Naive thymus-derived CD8-positive, alpha-beta T cell (primary cell): Measurements from ENCODE around the gene BGLAP. TPM values are rescaled to one million over a fixed set of nuclear protein-coding genes. Genes with fewer than 3 reads are reported as not detected.
A peak's percentile ranks its signal among the peaks of the same experiment; 100 is the strongest.
"Not testable (repeated sequence)": the region's sequence is repeated elsewhere in the genome, so short reads cannot be mapped to it uniquely, and the experiment has no call there.

ENCODE experiments used
- ATAC-seq, 2 donors: fragments of 150-1000 bp; cut with Tn5 transposase in 1 of 2; sonication (Bioruptor Pico), chemical (Tn5 transposase) in 1 of 2; 1 replicate in 1 of 2; 2 replicates in 1 of 2; pipeline ENCODE4 v1.10.0; 2021; ENCODE audit warnings: mild to moderate bottlenecking in 2 of 2, moderate library complexity in 2 of 2
- POLR2A ChIA-PET: fragments of 350-600 bp; sonication (Branson Sonifier 250); formaldehyde crosslinking; loops from one replicate; lab custom pipeline; 2021; ENCODE audit warnings: antibody characterized with exemption; lab: Charles Lee
- DNase-seq, 10 donors: peaks; one replicate each; pipeline versions ENCODE4 v3.0.0 to v3.0.0-alpha.2; 2020 to 2022
- H3K27ac Mint-ChIP-seq, 10 donors: one replicate each; pipeline ENCODE4 v1.8.0; 2020 to 2022; ENCODE audit warnings: mild to moderate bottlenecking in 10 of 10, mixed read lengths in 10 of 10, moderate library complexity in 4 of 10, inconsistent platforms in 1 of 10
- H3K27me3 Mint-ChIP-seq, 5 donors: one replicate each; pipeline ENCODE4 v1.8.0; 2021 to 2022; ENCODE audit warnings: mixed read lengths in 5 of 5
- H3K36me3 Mint-ChIP-seq, 3 donors: one replicate each; pipeline ENCODE4 v1.8.0; 2020 to 2022; ENCODE audit warnings: mixed read lengths in 3 of 3, mild to moderate bottlenecking in 2 of 3, inconsistent platforms in 1 of 3
- H3K4me1 Mint-ChIP-seq, 4 donors: one replicate each; pipeline ENCODE4 v1.8.0; 2021 to 2022; ENCODE audit warnings: mixed read lengths in 4 of 4
- H3K4me3 Mint-ChIP-seq, 10 donors: one replicate each; pipeline ENCODE4 v1.8.0; 2020 to 2022; ENCODE audit warnings: mild to moderate bottlenecking in 10 of 10, mixed read lengths in 10 of 10, moderate library complexity in 6 of 10, inconsistent platforms in 1 of 10
- H3K9me3 Mint-ChIP-seq, 9 donors: one replicate each; pipeline ENCODE4 v1.8.0; 2020 to 2022; ENCODE audit warnings: mixed read lengths in 9 of 9, mild to moderate bottlenecking in 3 of 9, inconsistent platforms in 1 of 9, moderate library complexity in 1 of 9
- polyA plus RNA-seq, 3 donors: library from polyadenylated mRNA; unstranded; fragments of 300-500 nt; fragmentation: Illumina TruSeq; gene quantifications; one replicate each; pipeline ENCODE4 v1.2.3, GENCODE V29; 2021
- total RNA-seq, 8 experiments: library from RNA in 2 of 8; stranded (reverse) in 2 of 8; gene quantifications; one replicate each; pipeline ENCODE4 v1.2.3 and lab custom pipeline; 2021 to 2026

Gene BGLAP
- total and polyA plus RNA-seq, 5 experiments from 2014 or later: 0.26 to 7.8 (median 6.5) TPM; not detected in 2

GRCh38 chr1:156212833-156213643, 28.9 kb upstream of the BGLAP start, which contains the start of gene PMF1:
PMF1 (plus strand) TSS chr1:156213007; CDS start chr1:156213016, 9 bp downstream.
- Mint-ChIP-seq H3K27ac (peak within 1 kb of the TSS; percentile 96 to 100 (median 100)), H3K9me3 (no peaks in the 10 kb centered on the region), H3K36me3 (peaks cover 0 to 30% (median 3%) of the 10 kb centered on the region in 3 donors), H3K4me3 (peak within 1 kb of the TSS; percentile 94 to 98 (median 96)), H3K27me3 (no peaks in the 10 kb centered on the region), H3K4me1 (peaks cover 17 to 48% (median 40%) of the 10 kb centered on the region in 4 donors)
- POLR2A ChIA-PET: interaction anchor here (0.7 to 2.6 kb wide), 24 partner anchors 9 to 1018 kb away, joined by 3 to 48 read pairs (median 4); partner anchors contain the start of genes CCT3, ISG20L2, LMNA and METTL25B
- ATAC-seq (peak; percentile 97), DNase-seq (peak; percentile 92 to 97 (median 94))

DNA sequence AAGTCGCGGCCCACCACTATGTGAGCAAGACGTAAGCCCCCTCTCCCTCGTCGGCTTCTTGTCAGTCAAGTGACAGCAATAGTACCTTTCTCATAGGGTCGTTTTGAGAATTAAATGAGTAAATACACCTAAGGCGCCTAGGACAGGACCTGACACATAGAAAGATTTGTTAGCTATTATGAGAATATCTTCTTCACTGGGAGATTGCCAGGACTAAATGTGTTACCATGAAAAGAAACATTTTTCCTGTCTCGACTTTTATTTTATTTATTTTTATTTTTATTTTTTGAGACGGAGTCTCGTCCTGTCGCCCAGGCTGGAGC, 28.4 kb upstream of the BGLAP start:
- peaks cover 18 to 54% (median 43%) of the 10 kb centered on the region in 4 donors for H3K4me1 Mint-ChIP-seq
- no peak for ATAC-seq

GRCh38 chr1:156214024-156214748, 27.8 kb upstream of the BGLAP start:
- Mint-ChIP-seq H3K27me3 (no peaks in the 10 kb centered on the region), H3K4me1 (peaks cover 17 to 55% (median 45%) of the 10 kb centered on the region in 4 donors), H3K4me3 (peak overlapping the region; percentile 54 to 96 (median 83)), H3K27ac (peak overlapping the region; percentile 80 to 99 (median 92)), H3K36me3 (peaks cover 0 to 24% (median under 1%) of the 10 kb centered on the region in 3 donors), H3K9me3 (no peaks in the 10 kb centered on the region)
- no peak for ATAC-seq
- POLR2A ChIA-PET: interaction anchor here (0.8 to 2.6 kb wide), 6 partner anchors 11 to 287 kb away, joined by 3 to 48 read pairs (median 10); partner anchors contain the start of gene SLC25A44
- DNase-seq: no peak

More for the DNA sequence above, 28.4 kb upstream of the BGLAP start:
- H3K9me3 Mint-ChIP-seq: no peaks in the 10 kb centered on the region
- peak overlapping the region; percentile 94 to 98 (median 96) for H3K4me3 Mint-ChIP-seq
- peaks cover 0 to 28% (median under 1%) of the 10 kb centered on the region in 3 donors for H3K36me3 Mint-ChIP-seq
- POLR2A ChIA-PET: interaction anchor here (0.8 to 2.6 kb wide), 17 partner anchors 8 to 515 kb away, joined by 3 to 48 read pairs (median 5); partner anchors contain the start of genes ISG20L2, LMNA, METTL25B and SLC25A44
- no peaks in the 10 kb centered on the region for H3K27me3 Mint-ChIP-seq
- no peak for DNase-seq
- peak overlapping the region; percentile 96 to 100 (median 100) for H3K27ac Mint-ChIP-seq

DNA sequence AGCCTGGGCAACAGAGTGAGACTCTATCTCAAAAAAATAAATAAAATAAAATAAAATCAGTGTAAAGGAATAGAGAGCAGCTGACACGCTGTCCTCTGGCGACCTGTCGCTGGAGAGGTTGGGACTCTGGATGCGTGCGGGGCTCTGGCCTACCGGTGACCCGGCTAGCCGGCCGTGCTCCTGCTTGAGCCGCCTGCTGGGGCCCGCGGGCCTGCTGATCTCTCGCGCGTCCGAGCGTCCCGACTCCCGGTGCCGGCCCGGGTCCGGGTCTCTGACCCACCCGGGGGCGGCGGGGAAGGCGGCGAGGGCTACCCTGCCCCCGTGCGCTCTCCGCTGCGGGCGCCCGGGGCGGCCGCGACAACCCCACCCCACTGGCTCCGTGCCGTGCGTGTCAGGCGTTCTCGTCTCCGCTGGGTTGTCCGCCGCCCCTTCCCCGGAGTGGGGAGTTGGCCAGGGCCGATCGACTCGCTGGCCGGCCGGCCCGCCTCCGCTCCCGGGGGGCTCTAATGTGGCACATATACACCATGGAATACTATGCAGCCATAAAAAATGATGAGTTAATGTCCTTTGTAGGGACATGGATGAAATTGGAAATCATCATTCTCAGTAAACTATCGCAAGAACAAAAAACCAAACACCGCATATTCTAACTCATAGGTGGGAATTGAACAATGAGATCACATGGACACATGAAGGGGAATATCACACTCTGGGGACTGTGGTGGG, 25.5 kb upstream of the BGLAP start:
- Mint-ChIP-seq H3K36me3 (peaks cover 6 to 29% (median 8%) of the 10 kb centered on the region in 3 donors), H3K4me1 (peaks cover 23 to 66% (median 54%) of the 10 kb centered on the region in 4 donors), H3K27ac (peak overlapping the region in 2 of 10 donors; percentile 24 to 48)
- POLR2A ChIA-PET, DNase-seq, H3K4me3 Mint-ChIP-seq, H3K27me3 Mint-ChIP-seq, H3K9me3 Mint-ChIP-seq, ATAC-seq: not testable (repeated sequence)

GRCh38 chr1:156217871-156218270, 24.1 kb upstream of the BGLAP start:
- DNase-seq (peak in 2 of 10 donors; percentile 13 to 24), ATAC-seq (no peak)
- POLR2A ChIA-PET: no interaction called here
- Mint-ChIP-seq H3K9me3 (no peaks in the 10 kb centered on the region), H3K4me3 (peak overlapping the region in 9 of 10 donors; percentile 26 to 80 (median 45)), H3K36me3 (peaks cover 6 to 42% (median 14%) of the 10 kb centered on the region in 3 donors), H3K4me1 (peaks cover 24 to 64% (median 49%) of the 10 kb centered on the region in 4 donors), H3K27ac (peak overlapping the region; percentile 7 to 96 (median 72)), H3K27me3 (no peaks in the 10 kb centered on the region)

DNA sequence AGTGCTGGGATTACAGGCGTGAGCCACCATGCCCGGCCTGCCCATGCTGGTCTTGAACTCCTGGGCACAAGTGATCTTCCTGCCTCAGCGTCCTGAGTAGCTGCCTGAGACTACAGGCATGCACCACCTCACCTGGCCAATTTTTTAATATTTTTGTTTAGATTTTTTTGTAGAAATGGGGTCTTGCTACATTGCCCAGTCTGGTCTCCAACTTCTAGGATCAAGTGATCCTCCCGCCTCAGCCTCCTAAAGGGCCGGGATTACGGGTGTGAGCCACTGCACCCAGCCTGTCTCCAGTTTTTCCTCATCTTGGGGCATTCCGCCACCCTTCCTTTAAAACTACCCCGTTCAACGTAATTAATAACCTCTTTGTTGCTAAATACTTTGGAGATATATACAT, 21.8 kb upstream of the BGLAP start:
- ATAC-seq: no peak
- Mint-ChIP-seq H3K4me3 (no peak overlapping the region), H3K36me3 (peaks cover 11 to 52% (median 17%) of the 10 kb centered on the region in 3 donors), H3K27ac (peak overlapping the region in 1 of 10 donors; percentile 58), H3K4me1 (peaks cover 25 to 48% (median 35%) of the 10 kb centered on the region in 4 donors), H3K27me3 (no peaks in the 10 kb centered on the region), H3K9me3 (no peaks in the 10 kb centered on the region)
- POLR2A ChIA-PET: no interaction called here
- no peak for DNase-seq

DNA sequence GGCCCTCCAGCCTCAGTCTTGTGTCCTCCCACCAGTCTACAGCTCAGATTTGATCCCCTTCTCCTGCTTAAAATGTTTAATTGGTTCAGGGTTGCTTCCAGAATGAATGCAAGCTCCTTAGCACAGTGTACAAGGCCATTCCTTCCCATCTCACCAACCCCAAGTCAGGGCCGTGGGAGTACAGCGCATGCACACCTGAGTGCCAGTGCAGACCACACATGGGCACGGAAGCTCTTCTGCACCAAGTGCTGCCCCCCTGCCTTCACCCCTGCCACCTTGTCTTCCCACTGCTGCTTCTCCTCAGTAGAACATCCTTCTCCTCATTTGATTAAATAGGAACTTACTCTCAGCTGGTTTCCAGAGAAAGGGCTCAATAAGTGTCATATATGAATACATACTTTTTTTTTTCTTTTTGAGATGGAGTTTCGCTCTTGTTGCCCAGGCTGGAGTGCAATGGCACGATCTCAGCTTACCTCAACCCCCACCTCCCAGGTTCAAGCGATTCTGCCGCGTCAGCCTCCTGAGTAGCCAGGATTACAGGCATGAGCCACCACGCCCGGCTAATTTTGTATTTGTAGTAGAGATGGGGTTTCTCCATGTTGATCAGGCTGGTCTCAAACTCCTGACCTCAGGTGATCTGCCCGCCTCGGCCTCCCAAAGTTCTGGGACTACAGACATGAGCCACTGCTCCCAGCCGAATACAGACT, 19.8 kb upstream of the BGLAP start:
- Mint-ChIP-seq H3K9me3 (no peaks in the 10 kb centered on the region), H3K4me1 (peaks cover 28 to 45% (median 39%) of the 10 kb centered on the region in 4 donors), H3K36me3 (peaks cover 11 to 62% (median 20%) of the 10 kb centered on the region in 3 donors), H3K27me3 (no peaks in the 10 kb centered on the region), H3K4me3 (no peak overlapping the region), H3K27ac (peak overlapping the region in 7 of 10 donors; percentile 7 to 76 (median 44))
- ATAC-seq (no peak), DNase-seq (no peak)
- POLR2A ChIA-PET: interaction anchor here (1.4 kb wide), 1 partner anchor 9 kb away, joined by 3 read pairs; the partner anchor contains the start of gene PMF1

DNA sequence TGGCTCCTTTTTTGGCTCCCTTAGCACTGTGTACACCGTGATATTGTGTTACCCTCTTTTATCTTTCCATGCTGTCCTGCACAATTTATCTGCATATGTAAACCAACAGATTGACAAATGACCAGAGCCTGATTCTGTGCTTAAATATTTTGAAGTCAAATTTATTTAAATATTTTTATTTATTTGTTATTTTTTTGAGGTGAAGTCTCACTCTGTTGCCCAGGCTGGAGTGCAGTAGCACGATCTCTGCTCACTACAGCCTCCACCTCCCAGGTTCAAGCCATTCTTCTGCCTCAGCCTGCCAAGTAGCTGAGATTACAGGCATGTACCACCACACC, 16.3 kb upstream of the BGLAP start:
- H3K27ac Mint-ChIP-seq: peak overlapping the region in 8 of 10 donors; percentile 1 to 80 (median 42)
- no peak overlapping the region for H3K4me3 Mint-ChIP-seq
- POLR2A ChIA-PET: interaction anchor here (0.7 to 2.6 kb wide), 4 partner anchors 12 to 80 kb away, joined by 3 to 14 read pairs (median 10); partner anchors contain the start of gene PMF1

DNA sequence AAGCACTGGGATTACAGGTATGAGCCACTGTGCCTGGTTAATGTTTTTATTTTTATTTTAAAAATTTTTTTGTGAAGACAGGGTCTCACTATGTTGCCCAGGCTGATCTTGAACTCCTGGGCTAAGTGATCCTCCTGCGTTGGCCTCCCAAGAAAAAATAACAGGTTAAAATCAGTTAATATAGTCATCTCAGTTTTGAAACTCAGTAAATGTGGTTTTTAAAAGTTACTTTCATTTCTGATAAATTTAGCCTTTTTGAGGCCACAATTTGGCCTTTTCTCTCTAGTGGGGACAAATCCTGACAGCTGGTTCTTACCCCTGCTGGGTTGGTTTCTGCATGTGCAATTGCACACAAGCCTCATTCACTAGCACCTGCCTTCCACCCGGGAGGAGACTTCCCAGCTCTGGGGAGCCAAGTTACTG, 15.9 kb upstream of the BGLAP start:
- ATAC-seq: no peak
- no peak for DNase-seq
- Mint-ChIP-seq H3K9me3 (no peaks in the 10 kb centered on the region), H3K4me1 (peaks cover 17 to 23% (median 20%) of the 10 kb centered on the region in 4 donors), H3K27me3 (no peaks in the 10 kb centered on the region), H3K27ac (peak overlapping the region in 1 of 10 donors; percentile 23), H3K4me3 (peak overlapping the region in 1 of 10 donors; percentile 29), H3K36me3 (peaks cover 8 to 70% (median 22%) of the 10 kb centered on the region in 3 donors)
- POLR2A ChIA-PET: interaction anchor here (1.7 to 2.6 kb wide), 2 partner anchors 13 to 33 kb away, joined by 11 to 14 read pairs; partner anchors contain the start of gene PMF1

More for the DNA sequence above, 16.3 kb upstream of the BGLAP start:
- no peak for ATAC-seq
- no peak for DNase-seq
- Mint-ChIP-seq H3K27me3 (no peaks in the 10 kb centered on the region), H3K4me1 (peaks cover 20 to 26% (median 23%) of the 10 kb centered on the region in 4 donors), H3K36me3 (peaks cover 11 to 73% (median 25%) of the 10 kb centered on the region in 3 donors), H3K9me3 (no peaks in the 10 kb centered on the region)

- Mint-ChIP-seq H3K4me1 (peaks cover 11 to 20% (median 17%) of the 10 kb centered on the region in 4 donors), H3K27me3 (no peaks in the 10 kb centered on the region), H3K36me3 (peaks cover 5 to 67% (median 19%) of the 10 kb centered on the region in 3 donors), H3K27ac (peak overlapping the region in 3 of 10 donors; percentile 23 to 49 (median 43)), H3K4me3 (no peak overlapping the region), H3K9me3 (no peaks in the 10 kb centered on the region)
- DNase-seq: no peak
- POLR2A ChIA-PET: interaction anchor here (2.6 kb wide), 1 partner anchor 13 kb away, joined by 14 read pairs; the partner anchor contains the start of gene PMF1
- ATAC-seq: no peak
Measured at GRCh38 chr1:156226782-156227181, 15.2 kb upstream of the BGLAP start.

GRCh38 chr1:156228501-156228900, 13.5 kb upstream of the BGLAP start:
- DNase-seq (no peak), ATAC-seq (no peak)
- POLR2A ChIA-PET: interaction anchor here (0.7 kb wide), 1 partner anchor 136 kb away, joined by 3 read pairs; no protein-coding TSS in a partner anchor
- Mint-ChIP-seq H3K27ac (peak overlapping the region in 1 of 10 donors; percentile 65), H3K9me3 (no peaks in the 10 kb centered on the region), H3K36me3 (peaks cover 3 to 63% (median 11%) of the 10 kb centered on the region in 3 donors), H3K4me3 (no peak overlapping the region), H3K27me3 (no peaks in the 10 kb centered on the region), H3K4me1 (peaks cover 5 to 11% (median 8%) of the 10 kb centered on the region in 4 donors)
